AG04450 (cell line): ENCODE data around the gene GNAZ. TPM values are rescaled to one million over a fixed set of nuclear protein-coding genes. Genes with fewer than 3 reads are reported as not detected.

ENCODE experiments used
- CTCF ChIA-PET: fragments of 300-600, 350-600 bp; formaldehyde crosslinking; extraction: SDS; loops from one replicate; lab custom pipeline; 2022; ENCODE audit warnings: antibody characterized with exemption, inconsistent platforms; lab: Charles Lee
- POLR2A ChIA-PET: fragments of 350-600 bp; formaldehyde crosslinking; extraction: SDS; loops from one replicate; lab custom pipeline; 2021; ENCODE audit warnings: antibody characterized with exemption, inconsistent platforms; lab: Yijun Ruan, JAX
- DNase-seq: peaks from one replicate; pipeline ENCODE4 v3.0.0-alpha.2; 2011; ENCODE audit warnings: low read depth, low spot score
- H3K27ac ChIP-seq: one replicate; pipeline ENCODE4 v1.5.1; 2012; ENCODE audit warnings: low read depth, low read length, control low read depth
- H3K27me3 ChIP-seq: one replicate; pipeline ENCODE4 v1.6.0; 2012; ENCODE audit warnings: low read length; ENCODE audit not compliant: control insufficient read depth, insufficient read depth
- H3K4me3 ChIP-seq: 2 replicates; pipeline ENCODE4 v1.5.1; 2011; ENCODE audit warnings: mild to moderate bottlenecking, low read depth, low read length, control low read depth
- H3K9me3 ChIP-seq: 2 replicates; pipeline ENCODE4 v1.5.1; 2012; ENCODE audit warnings: low read length; ENCODE audit not compliant: control insufficient read depth, insufficient read depth
- CTCF ChIP-seq: IDR thresholded peaks from 2 replicates; pipeline ENCODE4 v1.5.1; 2011; ENCODE audit warnings: low read depth, low read length, control low read depth, inconsistent platforms
- polyA plus RNA-seq: library from polyadenylated mRNA; depleted of rRNA; stranded (reverse); fragments of >200 nt; gene quantifications from 2 replicates; pipeline ENCODE4 v1.2.3, GENCODE V29; 2011

GNAZ gene
- polyA plus RNA-seq, 1 experiment = 0.25 TPM

GRCh38 chr22:23109441-23109978 lies 39.2 kb downstream of the GNAZ start:
- TF ChIP-seq CTCF = no peak
- Histone ChIP-seq H3K4me3 (no peak overlapping the region), H3K27me3 (peaks cover 5% of the 10 kb centered on the region), H3K27ac (no peak overlapping the region), H3K9me3 (no peaks in the 10 kb centered on the region)
- CTCF ChIA-PET = interaction anchor here (2.2 kb wide), 1 partner anchor 150 kb away, joined by 5 read pairs; no protein-coding TSS in a partner anchor
- DNase-seq = no peak
- POLR2A ChIA-PET = no interaction called here

DNA sequence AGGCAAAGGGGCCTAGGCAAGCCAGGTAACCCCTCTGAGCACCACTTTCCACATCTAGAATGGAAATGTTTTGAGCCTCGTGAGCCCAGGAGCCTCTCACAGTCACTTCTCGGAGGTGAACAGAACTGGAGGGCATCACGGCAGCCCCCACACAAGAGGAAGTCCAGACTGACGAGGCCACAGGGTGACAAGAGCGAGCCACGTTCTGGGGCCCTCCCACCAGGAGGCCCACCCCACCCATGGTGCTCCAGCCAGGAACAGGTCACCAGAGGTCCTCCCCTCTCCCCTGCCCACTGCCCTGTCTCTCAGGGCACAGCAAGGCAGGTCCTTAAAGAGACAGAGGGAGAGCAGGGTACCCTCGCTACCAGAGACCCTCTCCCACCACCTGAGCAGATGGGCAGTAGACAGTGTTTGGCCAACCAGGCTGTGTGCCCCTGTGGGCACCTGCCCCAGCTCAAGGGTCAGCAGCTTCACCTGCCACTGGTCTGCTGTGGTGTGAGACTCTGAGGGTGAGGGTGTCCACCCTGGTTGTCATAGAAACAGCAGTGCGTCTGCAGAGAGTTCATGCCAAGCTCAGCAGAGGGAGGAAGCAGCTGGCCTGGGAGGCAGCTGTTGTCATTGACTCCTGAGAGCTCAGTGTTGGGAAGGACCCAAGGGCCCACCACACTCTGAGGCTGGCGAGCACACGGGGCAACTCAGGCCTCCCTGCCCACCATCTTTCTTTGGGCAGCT lies 40.0 kb downstream of the GNAZ start:
- DNase-seq = no peak
- CTCF ChIA-PET = interaction anchor here (0.6 kb wide), 1 partner anchor 41 kb away, joined by 3 read pairs; no protein-coding TSS in a partner anchor
- no peak overlapping the region for H3K27ac ChIP-seq
- no peaks in the 10 kb centered on the region for H3K9me3 ChIP-seq
- peaks cover 4% of the 10 kb centered on the region for H3K27me3 ChIP-seq
- POLR2A ChIA-PET = no interaction called here
- H3K4me3 ChIP-seq = no peak overlapping the region
- no peak for TF ChIP-seq CTCF

DNA sequence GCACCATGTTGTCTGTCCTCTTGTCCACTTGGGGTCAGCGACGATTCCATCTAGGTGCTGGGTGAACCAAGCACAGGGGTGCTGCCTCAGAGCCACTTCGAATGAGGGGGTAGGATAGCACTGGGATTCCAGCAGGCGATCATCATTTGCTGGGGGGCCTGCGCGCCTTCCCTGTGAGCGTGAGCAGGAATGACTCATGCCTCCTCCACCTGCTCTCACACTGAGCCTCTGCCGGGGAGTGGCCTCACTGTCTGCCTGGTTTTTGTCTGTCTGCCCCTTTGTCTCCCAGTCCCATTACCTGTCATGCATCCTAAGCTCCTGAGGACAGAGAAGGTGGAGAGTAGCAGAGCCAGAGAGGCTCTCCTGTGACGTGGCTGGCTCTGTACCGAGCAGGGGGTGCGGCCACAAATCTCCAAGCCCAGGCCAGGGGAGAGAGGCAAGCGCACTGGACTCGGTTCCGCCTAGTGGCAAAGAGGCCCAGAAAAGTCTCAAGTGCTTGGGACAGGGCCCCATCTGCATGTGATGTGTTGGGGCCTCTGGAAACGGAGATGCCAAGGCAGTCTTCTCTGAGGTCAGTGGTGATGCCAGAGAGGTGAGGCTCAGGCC lies 40.7 kb downstream of the GNAZ start:
- Histone ChIP-seq H3K9me3 (no peaks in the 10 kb centered on the region), H3K4me3 (no peak overlapping the region), H3K27me3 (peaks cover 2% of the 10 kb centered on the region), H3K27ac (no peak overlapping the region)
- TF ChIP-seq CTCF = no peak
- POLR2A ChIA-PET = no interaction called here
- no peak for DNase-seq
- CTCF ChIA-PET = no interaction called here

- DNase-seq = no peak
- Histone ChIP-seq H3K27me3 (no peaks in the 10 kb centered on the region), H3K27ac (no peak overlapping the region), H3K4me3 (no peak overlapping the region), H3K9me3 (no peaks in the 10 kb centered on the region)
- TF ChIP-seq CTCF = no peak
- ChIA-PET POLR2A (no interaction called here), CTCF (no interaction called here)
Measured at GRCh38 chr22:23112472-23113012, 42.2 kb downstream of the GNAZ start.
